ENCODE data around the gene CACNB4.
"Not testable (repeated sequence)": the region's sequence is repeated elsewhere in the genome, so short reads cannot be mapped to it uniquely, and the experiment has no call there.

The CACNB4 gene

DNA sequence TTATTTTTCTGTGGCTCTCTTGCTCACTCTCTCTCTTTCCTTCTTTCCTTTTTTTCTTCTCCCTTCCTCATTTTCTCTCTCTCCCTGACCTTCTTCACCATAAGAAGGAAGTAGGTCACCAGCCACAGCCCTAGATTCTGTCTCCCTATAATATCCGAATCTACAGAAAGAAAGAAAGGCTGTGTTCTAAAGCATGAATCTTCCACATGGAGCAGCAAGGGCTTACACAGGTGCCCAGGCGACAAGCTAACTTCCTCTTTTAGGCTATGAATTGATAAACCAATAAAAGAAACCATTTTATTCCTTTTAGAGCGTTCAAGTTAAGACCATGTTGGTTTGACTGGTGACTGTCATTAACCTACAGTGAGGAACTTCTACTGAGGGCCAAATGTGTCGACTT is 49.3 kb downstream of the CACNB4 start:
- DNase-seq: peak; percentile 28

DNA sequence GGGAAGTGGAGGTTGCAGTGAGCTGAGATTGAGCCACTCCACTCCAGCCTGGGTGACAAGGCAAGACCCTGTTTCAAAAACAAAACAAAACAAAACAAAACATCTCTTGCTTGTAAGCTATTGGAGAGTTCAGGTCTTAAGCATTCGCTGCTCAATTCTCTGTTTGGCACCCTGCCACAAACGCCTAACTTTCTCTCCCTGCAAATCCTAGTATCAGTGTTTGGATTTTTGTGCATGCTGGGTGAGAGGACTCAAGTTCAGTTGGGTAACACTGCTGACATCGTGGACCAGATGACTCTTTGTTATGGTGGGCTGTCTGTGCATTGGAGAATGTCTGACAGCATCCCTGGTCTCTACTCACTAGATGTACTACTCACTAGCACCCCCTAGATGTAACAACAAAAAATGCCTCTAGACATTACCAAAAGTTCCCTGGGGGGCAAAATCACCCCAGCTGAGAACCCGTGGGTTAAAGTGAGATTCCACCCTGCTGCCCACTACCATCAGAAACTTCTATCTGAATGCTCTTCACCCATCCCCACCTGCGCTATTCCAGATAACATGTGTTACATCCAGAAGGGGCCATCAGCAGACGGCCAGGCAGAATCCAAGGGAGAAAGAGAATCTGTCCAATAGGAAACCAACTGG is 50.9 kb downstream of the CACNB4 start:
- DNase-seq: peak; percentile 66

DNA sequence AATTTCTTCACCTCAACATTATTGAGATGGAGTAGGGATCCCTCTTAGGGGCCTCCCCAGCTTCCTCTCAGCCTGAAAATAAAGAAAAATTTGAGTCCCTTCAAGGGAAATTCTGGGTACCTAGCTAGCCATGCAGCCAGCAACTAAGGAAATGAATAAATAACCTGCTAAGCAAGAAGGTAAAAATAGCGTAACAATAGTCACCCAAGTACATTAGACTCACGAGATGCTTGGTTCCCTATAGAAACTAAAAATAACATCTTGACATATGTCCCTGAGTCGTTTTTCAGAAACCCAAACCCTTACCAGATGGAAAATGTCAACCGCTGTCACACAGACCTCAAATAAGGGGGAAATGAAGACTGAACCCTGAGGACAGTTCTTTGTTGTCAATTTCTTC is 51.9 kb downstream of the CACNB4 start:
- no peak for DNase-seq

DNA sequence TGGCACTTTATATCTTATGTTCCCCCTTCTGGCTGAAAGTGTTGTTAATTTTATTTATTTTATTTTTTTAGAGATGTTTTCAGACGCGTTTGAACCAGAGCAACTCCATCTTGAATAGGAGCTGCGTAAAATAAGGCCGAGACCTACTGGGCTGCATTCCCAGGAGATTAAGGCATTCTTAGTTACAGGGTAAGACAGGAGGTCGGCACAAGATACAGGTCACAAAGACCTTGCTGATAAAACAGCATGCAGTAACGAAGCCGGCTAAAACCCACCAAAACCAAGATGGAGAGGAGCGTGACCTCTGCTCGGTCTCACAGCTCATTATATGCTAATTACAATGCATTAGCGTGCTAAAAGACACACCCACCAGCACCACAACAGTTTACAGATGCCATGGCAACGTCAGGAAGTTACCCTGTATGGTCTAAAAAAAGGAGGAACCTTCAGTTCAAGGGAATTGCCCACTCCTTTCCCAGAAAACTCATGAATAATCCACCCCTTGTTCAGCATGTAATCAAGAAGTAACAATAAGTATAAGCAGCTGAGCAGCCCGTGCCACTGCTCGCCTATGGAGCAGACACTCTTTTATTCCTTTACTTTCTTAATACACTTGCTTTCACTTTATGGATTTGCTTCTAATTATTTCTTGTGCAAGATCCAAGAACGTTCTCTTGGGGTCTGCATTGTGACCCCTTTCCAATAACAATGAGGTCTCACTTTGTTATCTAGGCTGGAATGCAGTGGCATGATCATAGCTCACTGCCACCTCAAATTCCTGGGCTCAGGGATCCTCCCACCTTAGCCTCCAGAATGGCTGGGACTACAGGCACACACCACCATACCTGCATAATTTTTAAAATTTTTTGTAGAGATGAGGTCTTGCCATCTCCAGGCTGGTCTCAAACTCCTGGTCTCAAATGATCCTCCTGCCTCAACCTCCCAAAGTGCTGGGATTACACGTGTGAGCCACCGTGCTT is 55.9 kb downstream of the CACNB4 start:
- DNase-seq: peak; percentile 19

DNA sequence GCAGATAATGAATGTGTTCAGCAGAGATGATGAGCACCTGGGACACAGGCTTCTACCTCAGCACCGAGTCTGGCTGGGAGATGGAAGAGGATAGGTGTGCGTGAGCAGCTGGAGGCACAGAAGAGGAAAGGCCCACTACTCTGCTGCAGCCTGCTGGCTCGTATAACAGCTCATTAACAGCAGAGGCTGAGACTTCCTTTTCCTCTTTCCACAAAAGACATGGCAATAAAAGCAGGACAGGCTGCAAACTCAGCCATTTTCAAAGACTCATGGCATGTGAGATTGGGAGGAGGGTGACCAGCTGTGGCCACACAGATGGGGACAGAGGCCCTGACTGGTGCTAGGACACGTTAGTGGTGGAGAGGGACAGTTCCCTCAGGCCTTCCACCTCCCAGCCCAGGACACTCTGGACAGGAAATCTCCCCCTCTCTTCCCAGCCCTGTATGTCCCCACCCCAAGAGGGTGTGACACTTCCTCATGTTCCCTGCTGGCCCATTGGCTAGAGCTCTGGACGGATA is 60.3 kb downstream of the CACNB4 start:
- DNase-seq: no peak

DNA sequence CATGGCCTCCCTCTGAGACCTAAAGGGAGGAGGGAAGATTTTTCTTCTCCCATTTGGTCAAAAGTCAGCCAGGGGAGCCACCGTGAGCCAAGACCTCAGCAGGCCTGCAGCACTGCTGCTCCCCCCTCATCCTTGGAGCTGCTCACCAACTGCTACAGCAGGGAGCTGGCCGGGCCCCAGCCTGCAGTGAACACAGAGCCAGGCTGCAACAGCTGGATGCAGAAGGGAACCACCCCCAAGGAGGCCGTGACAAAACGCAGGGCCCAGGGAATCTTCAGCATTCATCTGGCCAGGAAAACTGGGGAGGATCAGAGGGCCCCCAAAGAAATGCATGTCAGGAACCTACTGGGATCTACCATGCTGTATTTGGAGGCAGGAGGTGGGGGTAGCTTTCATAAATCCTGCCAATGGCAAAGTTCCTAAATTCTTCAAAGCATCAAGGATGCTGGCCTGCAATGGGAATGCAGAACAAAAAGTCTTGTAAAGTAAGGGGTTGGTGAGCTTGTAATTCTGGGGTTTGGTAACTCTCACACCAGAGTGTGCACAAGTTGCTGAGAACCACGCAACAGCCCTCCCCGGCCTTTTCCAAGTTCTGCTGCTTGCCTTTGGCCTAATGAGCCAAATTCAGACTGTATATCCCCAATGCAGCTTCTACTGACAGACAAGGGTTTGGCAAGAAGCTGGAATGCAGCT is 61.0 kb downstream of the CACNB4 start:
- DNase-seq: no peak

DNA sequence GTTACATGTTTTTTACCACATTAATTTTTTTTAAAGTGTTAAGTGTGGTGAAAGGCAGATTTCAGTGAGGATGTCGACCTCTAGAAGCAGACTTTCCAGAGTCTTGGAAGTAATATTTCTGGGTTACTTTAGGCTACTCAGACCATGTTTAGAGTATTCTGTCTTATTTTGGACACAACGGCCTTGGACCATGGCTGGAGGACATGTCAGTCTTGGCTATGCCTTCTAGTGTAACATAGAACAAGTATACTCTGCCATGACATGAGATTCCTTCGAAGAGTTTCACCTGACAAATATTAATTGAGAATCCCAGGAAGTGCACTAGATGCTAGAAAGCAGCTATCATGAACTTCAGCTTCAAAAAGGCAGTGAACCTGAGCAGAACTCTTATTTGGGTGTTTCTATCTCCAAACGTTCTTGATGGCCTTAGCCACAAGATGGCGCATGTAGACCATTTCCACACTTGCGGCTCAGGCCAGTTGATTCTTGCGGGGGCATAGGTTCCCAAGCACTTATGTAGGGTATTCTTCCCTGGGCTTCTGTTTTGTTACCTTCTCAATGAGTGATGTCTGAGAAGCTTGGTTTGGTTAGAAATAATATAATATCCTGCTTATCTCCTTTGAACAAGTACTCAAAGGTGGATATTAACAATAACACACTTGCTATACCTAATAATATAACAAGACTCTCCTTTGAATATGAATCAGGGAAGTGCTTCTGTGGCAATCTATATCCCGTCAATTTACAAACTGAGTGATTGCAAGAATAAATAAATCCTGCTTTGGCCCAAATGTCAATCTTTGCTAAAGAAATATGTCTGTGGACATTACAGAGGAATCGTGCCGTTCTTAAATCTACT is 62.0 kb downstream of the CACNB4 start:
- peak; percentile 88 for DNase-seq

DNA sequence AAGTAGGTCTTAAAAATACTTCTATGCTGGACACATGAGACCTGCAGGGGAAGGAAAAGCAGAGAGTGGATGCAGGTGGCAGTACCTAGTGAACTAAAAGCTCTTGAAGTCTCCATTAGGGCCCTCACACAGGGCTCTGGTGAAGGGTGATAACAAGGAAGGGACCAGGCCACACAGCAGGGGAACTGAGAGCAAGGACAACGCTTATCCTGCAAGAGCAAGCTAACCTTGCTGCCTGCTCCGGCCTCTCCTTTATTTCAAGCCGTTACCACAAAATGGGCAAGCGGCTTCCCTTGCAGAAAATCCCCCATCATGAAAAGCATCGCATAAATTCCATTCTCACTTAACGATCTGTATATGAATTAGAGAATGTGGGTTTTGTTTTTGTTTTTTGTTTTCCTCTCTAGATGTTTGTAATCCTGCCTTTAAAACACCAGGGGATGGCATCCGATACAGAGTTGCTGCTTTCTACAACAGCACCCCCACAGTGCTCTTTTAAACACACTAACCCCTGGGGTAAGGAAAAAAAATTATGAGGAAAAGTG is 64.5 kb downstream of the CACNB4 start:
- DNase-seq: no peak

DNA sequence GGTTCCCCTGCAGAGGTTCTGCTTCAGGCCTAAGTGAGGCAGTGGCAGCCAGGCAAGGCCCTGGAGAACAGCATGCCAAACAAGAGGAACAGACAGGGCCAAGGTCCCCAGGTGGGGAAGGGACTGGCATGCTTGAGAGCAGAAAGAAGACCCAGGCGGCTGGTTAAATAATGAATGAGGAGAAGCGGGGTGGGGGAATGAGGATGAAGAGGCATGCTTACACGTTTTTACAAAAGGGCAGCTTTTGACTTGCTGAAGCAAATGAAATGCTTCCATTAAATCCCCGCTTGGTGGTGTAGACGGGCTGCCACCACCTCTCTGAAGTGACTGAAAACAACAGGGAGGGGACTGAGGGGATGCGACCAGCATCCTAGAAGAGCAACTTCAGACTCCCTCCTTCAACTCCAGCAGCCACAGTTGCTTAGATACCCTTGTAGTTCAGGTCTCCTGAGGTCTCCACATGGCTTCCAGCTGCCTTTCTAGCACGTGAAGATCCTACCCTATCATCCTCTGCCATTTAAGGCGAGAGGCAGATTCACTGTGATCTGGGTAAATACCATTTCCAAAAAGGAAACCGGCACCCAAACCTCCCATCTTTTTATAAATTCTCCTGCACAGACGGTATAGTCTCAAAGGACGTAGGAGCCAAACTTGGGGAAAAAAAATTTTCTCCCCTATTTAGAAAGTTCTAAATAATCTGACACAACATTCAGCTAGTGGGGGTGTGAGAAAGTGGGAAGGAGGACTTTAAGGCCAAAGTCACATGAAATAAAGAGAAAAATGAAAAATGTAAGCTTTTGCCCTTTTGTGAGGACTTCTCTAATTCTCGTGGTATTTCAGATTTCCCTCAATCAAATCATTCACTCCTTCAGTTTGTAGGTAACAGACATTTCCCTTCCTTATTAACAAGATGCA is 65.6 kb downstream of the CACNB4 start:
- DNase-seq: no peak

DNA sequence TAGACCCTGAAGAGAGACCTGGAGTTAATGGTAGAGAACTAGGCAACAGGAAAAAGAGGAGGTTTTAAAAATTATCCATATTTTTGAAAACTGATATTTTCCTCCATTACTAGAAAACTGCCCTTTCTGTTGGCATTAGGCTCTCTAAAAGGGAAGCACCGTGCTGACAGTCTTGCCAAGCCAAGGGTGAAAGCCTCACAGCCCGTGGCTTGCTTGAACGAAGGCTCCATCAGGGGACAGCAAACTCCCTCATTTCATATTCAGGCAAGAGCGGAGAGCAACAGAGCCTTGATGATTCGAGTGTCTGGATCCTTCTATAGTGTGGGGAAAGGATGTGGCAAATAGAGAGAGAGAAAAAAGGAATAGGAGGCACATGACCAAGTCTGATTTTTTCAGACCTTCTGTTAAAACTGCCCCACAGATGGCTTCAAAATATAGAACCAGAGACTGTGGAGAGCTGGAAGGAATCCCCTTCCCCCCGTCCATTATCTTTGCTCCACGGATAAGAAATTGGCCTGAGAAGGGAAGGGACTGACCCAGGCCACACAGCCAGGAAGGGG is 67.0 kb downstream of the CACNB4 start:
- no peak for DNase-seq

DNA sequence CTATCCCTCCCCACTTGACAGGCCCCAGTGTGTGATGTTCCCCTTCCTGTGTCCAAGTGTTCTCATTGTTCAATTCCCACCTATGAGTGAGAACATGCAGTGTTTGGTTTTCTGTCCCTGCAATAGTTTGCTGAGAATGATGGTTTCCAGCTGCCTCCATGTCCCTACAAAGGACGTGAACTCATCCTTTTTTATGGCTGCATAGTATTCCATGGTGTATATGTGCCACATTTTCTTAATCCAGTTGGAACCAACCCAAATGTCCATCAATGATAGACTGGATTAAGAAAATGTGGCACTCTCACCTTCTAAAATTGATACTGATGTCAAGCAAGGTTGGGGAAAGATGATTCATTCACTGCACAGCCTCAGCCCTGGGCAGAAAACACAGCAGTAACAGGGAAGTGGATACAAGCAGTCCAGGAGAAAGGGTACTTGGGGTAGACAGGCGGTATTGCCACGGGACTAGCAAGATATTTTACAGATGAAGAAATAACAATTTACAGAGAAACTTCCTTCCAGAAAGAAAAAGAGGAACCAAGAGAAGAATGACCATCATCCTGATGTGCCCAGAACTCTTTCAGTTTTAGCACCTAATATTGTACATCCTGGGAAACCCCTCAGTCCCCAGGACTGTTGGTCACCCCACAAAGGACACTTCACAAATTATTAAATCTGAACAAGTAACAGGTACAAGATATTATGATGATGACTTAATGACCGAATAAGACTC is 68.1 kb downstream of the CACNB4 start:
- DNase-seq: not testable (repeated sequence)

DNA sequence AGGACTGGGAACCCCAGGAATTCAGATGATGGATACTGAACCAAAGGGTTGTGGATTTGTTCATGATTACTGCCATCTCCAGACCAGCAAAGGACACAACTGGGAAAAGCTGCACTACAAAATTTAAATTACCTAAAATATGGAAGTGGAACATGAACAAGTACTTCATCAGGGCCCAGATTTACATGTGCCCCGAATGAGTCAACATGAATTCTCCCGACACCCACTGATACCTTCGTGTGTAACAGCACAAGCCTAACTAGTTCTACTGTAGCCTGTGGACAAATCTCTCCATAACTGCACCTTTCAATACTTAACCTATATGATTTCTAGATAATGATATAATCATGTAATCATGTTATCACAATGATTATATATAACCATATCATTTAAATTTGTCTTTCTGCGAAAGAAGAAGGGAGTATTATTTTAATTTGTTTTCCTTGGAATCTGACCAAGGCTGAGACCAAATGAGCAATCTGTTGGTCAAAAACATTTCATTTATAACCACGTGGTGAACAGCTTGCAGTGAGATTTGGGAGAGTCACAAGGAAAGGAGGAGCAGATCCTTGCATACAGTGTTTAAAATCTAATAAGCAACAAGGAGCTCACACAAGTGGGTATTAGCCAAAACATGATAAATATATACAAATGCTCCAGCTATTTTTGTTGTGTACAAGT is 70.5 kb downstream of the CACNB4 start:
- no peak for DNase-seq

DNA sequence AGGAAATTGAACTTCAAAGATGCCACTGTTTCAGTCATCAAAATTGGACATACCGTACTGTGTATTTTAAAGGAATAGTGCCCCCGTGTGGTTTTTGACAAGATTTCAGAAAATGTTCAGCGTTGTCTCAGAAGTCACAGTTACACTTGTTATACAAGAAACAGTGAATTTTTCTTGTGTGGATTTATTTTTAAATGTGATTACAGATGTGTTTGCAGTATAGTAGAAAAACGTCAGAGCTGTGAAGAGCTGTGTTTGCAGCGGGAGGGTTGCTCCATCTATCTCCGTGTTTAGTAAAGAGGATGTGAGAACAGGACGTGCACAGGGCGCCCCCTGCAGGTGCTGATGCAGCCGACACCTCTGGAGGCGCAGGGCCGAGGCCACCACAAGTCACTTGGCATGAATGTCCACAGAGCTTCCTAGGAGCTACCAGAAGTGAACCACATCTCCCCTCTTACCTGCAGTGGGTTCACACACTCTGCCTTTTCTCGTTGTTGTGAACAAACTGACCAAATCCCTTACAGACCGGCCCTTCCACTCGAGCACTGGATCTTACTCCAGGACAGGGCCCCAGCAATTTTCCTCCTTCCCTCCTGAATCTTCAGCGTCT is 73.1 kb downstream of the CACNB4 start:
- DNase-seq: peak; percentile 87

DNA sequence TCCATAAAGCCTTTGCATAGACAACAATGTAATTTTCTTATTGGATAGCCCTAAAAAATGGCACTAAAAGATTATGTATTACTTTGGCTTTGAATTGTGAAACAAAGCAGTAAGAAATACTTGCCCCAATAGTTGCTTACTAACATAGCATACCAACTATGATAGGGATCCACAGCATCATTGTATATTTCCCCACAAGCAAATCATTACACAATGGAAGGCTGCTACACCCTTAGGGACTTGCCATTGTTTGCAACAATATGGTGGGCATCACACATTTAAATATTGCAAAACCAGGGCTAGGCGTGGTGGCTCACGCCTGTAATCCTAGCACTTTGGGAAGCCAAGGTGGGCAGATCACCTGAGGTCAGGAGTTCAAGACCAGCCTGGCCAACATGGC is 74.4 kb downstream of the CACNB4 start:
- no peak for DNase-seq

DNA sequence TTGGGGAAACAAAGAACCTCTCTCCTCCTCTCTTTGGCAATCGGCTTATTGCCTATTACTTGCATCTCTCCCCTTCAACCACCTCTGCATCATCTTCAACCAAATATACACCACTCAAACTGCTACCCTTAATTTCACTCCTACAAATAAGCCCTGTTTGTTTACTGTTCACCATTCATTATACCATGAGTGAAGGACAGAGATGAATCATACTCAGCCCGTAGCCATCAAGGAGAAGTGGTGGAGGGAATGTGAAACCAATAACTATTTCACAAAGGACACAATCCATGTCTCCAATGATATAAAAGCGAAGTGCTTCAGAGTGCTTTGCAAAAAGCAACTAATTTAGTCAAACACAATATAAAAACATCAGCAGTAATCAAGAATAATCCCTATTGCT is 76.8 kb downstream of the CACNB4 start:
- no peak for DNase-seq

DNA sequence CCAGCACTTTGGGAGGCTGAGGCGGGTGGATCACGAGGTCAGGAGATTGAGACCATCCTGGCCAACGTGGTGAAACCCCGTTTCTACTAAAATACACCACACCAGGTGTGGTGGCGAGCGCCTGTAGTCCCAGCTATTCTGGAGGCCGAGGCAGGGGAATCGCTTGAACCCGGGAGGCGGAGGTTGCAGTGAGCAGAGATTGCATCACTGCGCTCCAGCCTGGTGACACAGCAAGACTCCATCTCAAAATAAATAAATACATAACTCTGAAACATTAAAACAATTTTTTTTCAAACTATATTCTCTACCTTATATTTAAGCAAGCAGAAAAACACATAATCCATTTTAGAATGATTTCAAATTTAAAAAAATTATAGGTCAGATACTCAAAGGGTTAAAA is 77.8 kb downstream of the CACNB4 start:
- DNase-seq: not testable (repeated sequence)

DNA sequence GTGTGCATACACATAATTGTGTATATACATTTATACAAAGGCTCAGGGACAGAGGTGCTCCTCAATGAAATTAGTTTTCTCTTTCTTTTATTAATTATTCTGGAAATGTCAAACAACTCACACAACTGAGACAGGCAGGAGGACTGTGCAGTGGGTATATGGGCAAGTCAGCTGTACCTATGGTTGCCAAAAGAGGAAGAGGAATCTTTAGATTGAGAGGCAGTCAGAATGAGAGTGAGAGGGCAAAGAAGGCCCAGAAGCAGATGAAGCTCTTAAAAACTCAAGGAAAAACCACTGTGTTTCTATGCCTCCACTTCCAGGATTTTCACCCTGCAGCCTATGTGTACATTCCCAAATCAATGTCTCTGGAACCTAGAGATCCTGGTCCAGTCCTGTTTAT is 79.1 kb downstream of the CACNB4 start:
- DNase-seq: no peak

DNA sequence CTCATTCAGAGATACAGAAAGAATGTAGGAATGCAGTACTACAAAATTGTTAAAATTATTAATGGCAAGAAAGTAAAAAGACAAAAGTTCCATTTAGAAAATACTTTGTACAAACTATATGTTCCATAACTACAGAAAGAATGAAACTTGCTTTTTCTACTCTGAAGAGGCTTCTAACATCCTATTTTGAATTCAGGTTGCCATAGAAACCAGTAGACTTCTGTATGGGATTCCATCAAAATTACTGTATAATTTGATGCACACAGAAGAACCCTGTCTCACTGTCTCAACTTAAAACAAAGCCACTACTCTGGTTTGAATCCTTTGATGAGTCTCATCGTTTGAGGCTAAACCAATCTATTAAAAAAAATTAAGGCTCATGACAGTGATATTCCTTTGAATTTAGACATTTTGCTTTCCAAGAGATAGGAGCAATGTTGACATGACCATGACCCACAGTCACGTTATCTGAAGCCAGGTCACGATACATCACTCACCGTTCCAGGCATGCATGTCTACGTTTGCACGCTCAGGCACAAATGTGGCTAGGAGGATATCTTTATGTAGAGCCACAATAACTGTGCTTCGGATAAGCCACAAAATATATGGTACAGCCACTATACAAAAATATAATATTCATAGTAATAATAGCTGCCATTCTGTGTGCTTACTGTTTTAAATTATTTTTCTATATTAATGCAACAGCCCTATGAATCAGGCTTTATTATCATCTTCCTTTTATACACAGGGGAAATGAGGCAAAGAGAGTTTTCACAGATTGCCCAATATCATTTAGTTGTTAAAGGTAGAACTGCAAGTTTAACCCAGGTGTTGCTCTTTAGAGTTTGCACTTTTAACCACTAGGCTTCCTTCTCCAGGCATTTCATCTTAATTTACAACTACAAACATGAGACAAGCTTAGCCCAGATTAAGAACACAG is 82.4 kb downstream of the CACNB4 start:
- no peak for DNase-seq

All from hematopoietic multipotent progenitor cell treated with erythropoietin and hydrocortisone succinate and interleukin-3 and kit ligand, for 6 days (in vitro differentiated cells).